Psoas muscle (tissue), 8 donors: Measurements from ENCODE around the gene TMEM9. TPM values are rescaled to one million over a fixed set of nuclear protein-coding genes. Genes with fewer than 3 reads are reported as not detected.

Source experiments
- ATAC-seq, 4 donors: fragments of 200-7000 bp; cut with Tn5 transposase; one replicate each; pipeline ENCODE4 v1.9.1; 2020; ENCODE audit warnings: moderate library complexity in 3 of 4, mild to moderate bottlenecking in 2 of 4
- DNase-seq, 2 donors: peaks; one replicate each; pipeline ENCODE4 v3.0.0-alpha.2; 2020
- H3K27ac ChIP-seq: fragments of 200-600 bp; one replicate; pipeline ENCODE4 v1.8.0; 2022
- H3K27me3 ChIP-seq, 3 donors: fragments of 200-600 bp in 1 of 3; one replicate each; pipeline versions ENCODE4 v1.6.1 to v1.8.0; 2013 to 2022; ENCODE audit warnings: low read length in 2 of 3, mild to moderate bottlenecking in 2 of 3, moderate library complexity in 1 of 3; ENCODE audit not compliant: insufficient read depth in 3 of 3
- H3K36me3 ChIP-seq, 2 donors: fragments of 200-600 bp in 1 of 2; one replicate each; pipeline versions ENCODE4 v1.6.1 to v1.8.0; 2013 to 2022; ENCODE audit warnings: low read depth in 1 of 2, mild to moderate bottlenecking in 1 of 2, moderate library complexity in 1 of 2; ENCODE audit not compliant: insufficient read depth in 1 of 2
- H3K4me1 ChIP-seq: fragments of 200-600 bp; one replicate; pipeline ENCODE4 v1.8.0; 2022
- H3K4me3 ChIP-seq: fragments of 200-600 bp; one replicate; pipeline ENCODE4 v1.8.0; 2022; ENCODE audit warnings: mild to moderate bottlenecking
- H3K9me3 ChIP-seq: fragments of 200-600 bp; one replicate; pipeline ENCODE4 v1.8.0; 2022
- CTCF ChIP-seq: fragments of 200-600 bp; IDR thresholded peaks from one replicate; pipeline ENCODE4 v1.8.0; 2022; ENCODE audit warnings: antibody characterized with exemption
- WGBS, 3 donors: extraction: QIAGEN DNeasy Blood & Tissue Kit; methylation state at CpG; one replicate each; pipeline versions ENCODE4 v1.1.6 to v1.1.7; 2013; 5-methylcytosine and 5-hydroxymethylcytosine counted together
- intact Hi-C, 2 donors: fragments of 100-400 bp; cut with DNase I; formaldehyde crosslinking; loops; one replicate each; pipeline versions ENCODE4 v1.11.0 to v1.14.2; 2022
- polyA plus RNA-seq, 3 donors: library from polyadenylated mRNA; stranded (reverse); fragments of 200-250 nt; gene quantifications; one replicate each; pipeline ENCODE4 v1.2.3, GENCODE V29; 2013
- total RNA-seq, 4 donors: library from RNA; stranded (reverse); fragmentation: NEBNext Ultra II Directional in 2 of 4; extraction: Animal tissue kit (Norgen Biotek cat#: 25700) in 2 of 4; gene quantifications; one replicate each; pipeline versions ENCODE4 v1.2.1 to v1.2.4, GENCODE V29; 2021 to 2023
- donor health status: healthy with polysubstance abuse.
- donor health status: DM: no; HTN: no; CAD: no; lungs with moderate emphysema.
- donor health status: Bipolar disorder and iron deficiency.
- donor health status: healthy.
- donor health status: DM: yes; HTN: yes; CAD: no.
- donor health status: DM: no; HTN: no; CAD: no.
- donor health status: DM: no; HTN: no; CAD: no.
- donor health status: DM: yes; HTN: yes; CAD: no.

Gene TMEM9
- total and polyA plus RNA-seq, 7 donors = 7.2 to 46.3 (median 23.4) TPM

- intact Hi-C loops = no loop called here
- no peaks in the 10 kb centered on the region for H3K27me3 ChIP-seq
- H3K9me3 ChIP-seq = no peaks in the 10 kb centered on the region
- peaks cover 78% of the 10 kb centered on the region for H3K4me1 ChIP-seq
- no peak for TF ChIP-seq CTCF
- WGBS, 3 donors = 17 to 29% (median 28%) methylated on average over 4 of the region's 4 CpGs
- peak overlapping the region; percentile 29 for H3K4me3 ChIP-seq
- H3K36me3 ChIP-seq = peaks cover 0 to 27% of the 10 kb centered on the region in 2 donors
- DNase-seq (peak; percentile 42 to 83), ATAC-seq (peak; percentile 38 to 74 (median 72))
- H3K27ac ChIP-seq = peak overlapping the region; percentile 95
These were observed 59.4 kb downstream of the TMEM9 start for GRCh38 chr1:201094832-201095231.

DNA sequence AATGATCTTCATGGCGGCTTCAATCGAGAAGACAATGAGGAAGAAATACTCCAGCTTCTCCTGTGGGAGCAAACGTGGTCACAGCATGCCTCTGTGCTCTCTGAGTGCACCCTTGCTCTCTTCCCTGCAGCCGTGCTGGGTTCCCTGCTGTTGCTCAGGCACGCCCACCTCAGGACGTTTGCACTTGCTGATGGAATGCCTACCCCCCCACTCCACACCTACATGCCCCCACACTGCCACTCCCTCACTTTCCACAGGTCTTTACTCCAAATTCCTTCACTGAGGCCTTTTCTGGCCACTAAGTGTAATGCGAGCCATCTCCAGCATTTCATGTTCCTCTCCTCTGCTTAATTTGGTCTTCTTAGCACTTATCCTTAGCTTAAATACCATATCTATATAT, 60.3 kb downstream of the TMEM9 start:
- TF ChIP-seq CTCF = no peak
- 59 to 74% (median 66%) methylated on average over 7 of the region's 7 CpGs for WGBS, 3 donors
- Histone ChIP-seq H3K27ac (peak overlapping the region; percentile 95), H3K4me3 (no peak overlapping the region), H3K27me3 (no peaks in the 10 kb centered on the region), H3K9me3 (no peaks in the 10 kb centered on the region), H3K4me1 (peaks cover 78% of the 10 kb centered on the region), H3K36me3 (peaks cover 0 to 34% of the 10 kb centered on the region in 2 donors)
- DNase-seq (peak in 1 of 2 donors; percentile 41), ATAC-seq (no peak)
- intact Hi-C loops = no loop called here

DNA sequence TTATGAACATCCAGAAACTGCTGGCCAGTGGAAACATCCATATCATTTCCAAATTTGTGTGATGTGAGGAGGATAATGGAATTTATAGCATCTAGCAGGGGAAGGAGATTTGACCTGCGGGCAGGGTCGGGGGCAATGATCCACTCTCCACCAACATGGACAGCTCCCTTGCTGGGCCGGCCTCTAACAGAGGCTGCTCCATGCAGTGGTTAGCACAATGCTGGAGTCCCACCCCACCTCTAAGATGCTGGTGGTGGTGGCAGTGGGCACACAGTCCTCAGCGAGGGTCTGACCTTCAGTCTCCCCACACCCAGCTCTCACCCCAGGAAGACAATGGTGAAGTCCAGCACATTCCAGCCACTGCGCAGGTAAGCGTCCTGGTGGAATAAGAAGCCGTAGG, 60.7 kb downstream of the TMEM9 start:
- DNase-seq (peak in 1 of 2 donors; percentile 46), ATAC-seq (no peak)
- H3K4me1 ChIP-seq = peaks cover 78% of the 10 kb centered on the region
- WGBS, 3 donors = 82 to 87% (median 83%) methylated on average over 7 of the region's 7 CpGs
- intact Hi-C loops = no loop called here
- no peak for TF ChIP-seq CTCF
- peak overlapping the region; percentile 95 for H3K27ac ChIP-seq
- H3K36me3 ChIP-seq = peaks cover 0 to 38% of the 10 kb centered on the region in 2 donors
- no peak overlapping the region for H3K4me3 ChIP-seq
- H3K9me3 ChIP-seq = no peaks in the 10 kb centered on the region
- H3K27me3 ChIP-seq = no peaks in the 10 kb centered on the region

GRCh38 chr1:201092738-201093137, 61.5 kb downstream of the TMEM9 start:
- DNase-seq (peak in 1 of 2 donors; percentile 40), ATAC-seq (no peak)
- Histone ChIP-seq H3K27ac (peak overlapping the region; percentile 95), H3K4me1 (peaks cover 71% of the 10 kb centered on the region), H3K9me3 (no peaks in the 10 kb centered on the region), H3K36me3 (peaks cover 0 to 47% of the 10 kb centered on the region in 2 donors), H3K4me3 (no peak overlapping the region), H3K27me3 (no peaks in the 10 kb centered on the region)
- WGBS, 3 donors = 47 to 64% (median 49%) methylated on average over 3 of the region's 3 CpGs
- intact Hi-C loops = no loop called here
- no peak for TF ChIP-seq CTCF

DNA sequence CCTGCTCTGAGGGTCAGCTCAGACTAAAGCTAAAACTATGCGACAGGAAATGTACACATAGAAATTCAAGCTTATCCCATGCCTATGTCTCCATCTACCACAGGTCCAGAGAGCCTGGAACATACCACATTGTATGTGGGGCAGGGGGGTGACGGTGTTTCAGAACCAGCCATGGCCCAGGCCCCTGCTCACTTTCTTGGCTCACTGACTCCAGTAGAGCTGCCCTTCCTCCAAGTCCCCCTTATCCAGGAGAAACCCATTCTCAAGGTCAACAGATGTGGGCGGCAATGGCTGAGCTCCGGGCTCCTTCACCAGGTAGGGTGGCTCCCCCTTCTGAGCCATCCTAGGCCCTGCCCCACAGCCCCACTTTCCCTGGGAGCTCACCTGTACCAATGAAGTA, 63.0 kb downstream of the TMEM9 start:
- Histone ChIP-seq H3K4me1 (peaks cover 56% of the 10 kb centered on the region), H3K27ac (peak overlapping the region; percentile 69), H3K4me3 (no peak overlapping the region), H3K27me3 (no peaks in the 10 kb centered on the region), H3K9me3 (no peaks in the 10 kb centered on the region), H3K36me3 (peaks cover 0 to 60% of the 10 kb centered on the region in 2 donors)
- no peak for TF ChIP-seq CTCF
- 74 to 90% (median 75%) methylated on average over 4 of the region's 4 CpGs for WGBS, 3 donors
- DNase-seq = peak in 1 of 2 donors; percentile 17
- no peak for ATAC-seq
- intact Hi-C loops = no loop called here
